Activated naive CD8-positive, alpha-beta T cell treated with anti-CD3 and anti-CD28 coated beads, Interleukin-2, amount 10 ng/mL, durations not matched to agents 7 days and 5 days (primary cell): Measurements from ENCODE around the gene FOXB2. TPM values are rescaled to one million over a fixed set of nuclear protein-coding genes. Genes with fewer than 3 reads are reported as not detected.
"Not testable (repeated sequence)": the region's sequence is repeated elsewhere in the genome, so short reads cannot be mapped to it uniquely, and the experiment has no call there.

Experiments
- ATAC-seq: fragments of 150-1000 bp; cut with Tn5 transposase; one replicate; pipeline ENCODE4 v1.10.0; 2021; ENCODE audit warnings: low read depth, moderate library complexity
- POLR2A ChIA-PET: fragments of 350-600 bp; sonication (Branson Sonifier 250); formaldehyde crosslinking; loops from one replicate; lab custom pipeline; 2021; ENCODE audit warnings: antibody characterized with exemption; lab: Charles Lee
- DNase-seq: peaks from one replicate; pipeline ENCODE4 v3.0.0; 2021
- H3K27ac Mint-ChIP-seq: one replicate; pipeline ENCODE4 v1.8.0; 2022; ENCODE audit warnings: mild to moderate bottlenecking, mixed read lengths
- H3K27me3 Mint-ChIP-seq: one replicate; pipeline ENCODE4 v1.8.0; 2022; ENCODE audit warnings: mild to moderate bottlenecking, moderate library complexity, mixed read lengths
- H3K36me3 Mint-ChIP-seq: one replicate; pipeline ENCODE4 v1.8.0; 2021; ENCODE audit warnings: mild to moderate bottlenecking, mixed read lengths
- H3K4me1 Mint-ChIP-seq: one replicate; pipeline ENCODE4 v1.8.0; 2021; ENCODE audit warnings: mixed read lengths
- H3K4me3 Mint-ChIP-seq: one replicate; pipeline ENCODE4 v1.8.0; 2022; ENCODE audit warnings: mild to moderate bottlenecking, moderate library complexity, mixed read lengths
- H3K9me3 Mint-ChIP-seq: one replicate; pipeline ENCODE4 v1.8.0; 2021; ENCODE audit warnings: mixed read lengths
- total RNA-seq, 2 experiments: library from RNA; stranded (reverse); gene quantifications; one replicate each; pipeline ENCODE4 v1.2.3, GENCODE V29; 2021

Gene FOXB2
- total RNA-seq, 2 experiments from 2014 or later, result not detected

DNA sequence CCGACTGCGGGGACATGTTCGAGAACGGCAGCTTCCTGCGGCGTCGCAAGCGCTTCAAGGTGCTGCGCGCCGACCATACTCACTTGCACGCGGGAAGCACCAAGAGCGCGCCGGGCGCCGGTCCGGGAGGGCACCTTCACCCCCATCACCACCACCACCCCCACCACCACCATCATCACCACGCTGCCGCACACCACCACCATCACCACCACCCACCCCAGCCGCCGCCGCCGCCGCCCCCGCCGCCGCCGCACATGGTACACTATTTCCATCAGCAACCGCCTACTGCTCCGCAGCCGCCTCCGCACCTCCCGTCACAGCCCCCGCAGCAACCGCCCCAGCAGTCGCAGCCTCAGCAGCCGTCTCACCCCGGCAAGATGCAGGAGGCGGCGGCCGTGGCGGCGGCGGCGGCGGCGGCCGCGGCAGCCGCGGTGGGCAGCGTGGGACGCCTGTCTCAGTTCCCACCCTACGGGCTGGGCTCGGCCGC, 514 bp downstream of the FOXB2 start:
- no peaks in the 10 kb centered on the region for H3K9me3 Mint-ChIP-seq
- peaks cover 81% of the 10 kb centered on the region for H3K27me3 Mint-ChIP-seq
- POLR2A ChIA-PET, result no interaction called here
- H3K4me1 Mint-ChIP-seq, result peaks cover 15% of the 10 kb centered on the region
- peak; percentile 34 for DNase-seq
- peak overlapping the region; percentile 78 for H3K27ac Mint-ChIP-seq
- ATAC-seq, result no peak
- H3K36me3 Mint-ChIP-seq, result peaks cover 7% of the 10 kb centered on the region
- peak overlapping the region; percentile 30 for H3K4me3 Mint-ChIP-seq

DNA sequence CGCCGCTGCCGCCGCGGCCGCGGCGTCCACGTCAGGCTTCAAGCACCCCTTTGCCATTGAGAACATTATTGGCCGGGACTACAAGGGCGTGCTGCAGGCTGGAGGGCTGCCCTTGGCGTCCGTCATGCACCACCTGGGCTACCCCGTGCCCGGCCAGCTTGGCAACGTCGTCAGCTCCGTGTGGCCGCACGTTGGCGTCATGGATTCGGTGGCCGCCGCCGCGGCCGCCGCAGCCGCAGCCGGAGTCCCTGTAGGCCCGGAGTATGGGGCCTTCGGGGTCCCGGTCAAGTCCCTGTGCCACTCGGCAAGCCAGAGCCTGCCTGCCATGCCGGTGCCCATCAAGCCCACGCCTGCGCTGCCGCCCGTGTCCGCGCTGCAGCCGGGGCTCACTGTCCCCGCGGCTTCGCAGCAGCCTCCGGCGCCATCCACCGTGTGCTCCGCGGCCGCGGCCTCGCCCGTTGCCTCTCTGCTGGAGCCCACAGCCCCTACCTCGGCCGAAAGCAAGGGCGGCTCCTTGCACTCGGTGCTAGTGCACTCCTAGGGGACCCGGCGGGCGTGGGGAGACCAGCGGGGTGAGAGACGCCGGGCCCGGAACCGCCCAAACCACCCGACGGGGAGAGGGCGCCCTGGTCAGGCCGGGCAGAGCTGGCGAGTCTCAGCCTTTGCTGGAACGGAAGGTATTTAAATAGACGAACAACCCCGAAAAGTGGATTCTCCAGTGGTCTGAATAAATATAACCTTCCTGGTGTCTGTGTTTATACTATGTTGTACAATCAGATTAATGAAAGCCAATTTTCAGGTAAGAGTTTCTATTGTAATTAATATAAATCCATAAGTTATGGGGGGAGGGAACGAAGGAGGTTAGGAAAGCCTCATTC, 1.2 kb downstream of the FOXB2 start:
- DNase-seq (peak; percentile 47), ATAC-seq (no peak)
- Mint-ChIP-seq H3K27me3 (peaks cover 78% of the 10 kb centered on the region), H3K4me3 (peak overlapping the region; percentile 22), H3K9me3 (no peaks in the 10 kb centered on the region), H3K27ac (peak overlapping the region; percentile 56), H3K36me3 (peaks cover 6% of the 10 kb centered on the region), H3K4me1 (peaks cover 13% of the 10 kb centered on the region)
- POLR2A ChIA-PET, result no interaction called here

DNA sequence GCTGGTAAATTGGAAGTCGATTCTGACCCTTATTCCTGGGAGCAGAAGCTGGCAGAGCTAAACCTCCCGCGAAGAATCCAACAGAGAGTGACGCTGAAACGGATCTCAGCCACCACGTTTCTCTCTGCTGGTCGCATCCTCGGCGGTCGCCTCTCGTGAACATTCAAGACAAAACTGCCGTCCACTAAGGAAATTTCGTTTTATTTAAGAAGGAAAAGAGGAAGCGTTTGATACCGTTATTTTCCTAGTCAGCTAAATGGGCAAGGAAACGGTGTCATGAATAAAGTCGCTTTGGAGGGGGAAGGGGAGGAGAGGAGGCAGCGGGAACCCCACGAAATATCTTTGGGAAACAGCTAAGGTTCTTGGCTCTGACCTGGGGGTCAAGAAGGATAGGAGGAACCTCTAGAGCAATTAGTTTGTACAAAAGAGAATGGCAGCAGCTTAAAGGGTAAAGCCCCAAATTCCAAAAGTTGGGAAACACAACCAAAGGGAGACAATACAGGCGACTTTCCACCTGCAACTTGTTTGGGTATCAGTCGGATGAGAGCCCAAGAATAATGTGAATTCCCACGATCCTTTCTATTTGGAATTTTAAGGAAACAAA, 1.9 kb downstream of the FOXB2 start:
- no peaks in the 10 kb centered on the region for H3K9me3 Mint-ChIP-seq
- H3K36me3 Mint-ChIP-seq, result peaks cover 6% of the 10 kb centered on the region
- H3K4me1 Mint-ChIP-seq, result peaks cover 13% of the 10 kb centered on the region
- no peak for ATAC-seq
- peaks cover 81% of the 10 kb centered on the region for H3K27me3 Mint-ChIP-seq
- DNase-seq, result no peak
- peak overlapping the region; percentile 22 for H3K4me3 Mint-ChIP-seq
- POLR2A ChIA-PET, result no interaction called here
- H3K27ac Mint-ChIP-seq, result peak overlapping the region; percentile 71

DNA sequence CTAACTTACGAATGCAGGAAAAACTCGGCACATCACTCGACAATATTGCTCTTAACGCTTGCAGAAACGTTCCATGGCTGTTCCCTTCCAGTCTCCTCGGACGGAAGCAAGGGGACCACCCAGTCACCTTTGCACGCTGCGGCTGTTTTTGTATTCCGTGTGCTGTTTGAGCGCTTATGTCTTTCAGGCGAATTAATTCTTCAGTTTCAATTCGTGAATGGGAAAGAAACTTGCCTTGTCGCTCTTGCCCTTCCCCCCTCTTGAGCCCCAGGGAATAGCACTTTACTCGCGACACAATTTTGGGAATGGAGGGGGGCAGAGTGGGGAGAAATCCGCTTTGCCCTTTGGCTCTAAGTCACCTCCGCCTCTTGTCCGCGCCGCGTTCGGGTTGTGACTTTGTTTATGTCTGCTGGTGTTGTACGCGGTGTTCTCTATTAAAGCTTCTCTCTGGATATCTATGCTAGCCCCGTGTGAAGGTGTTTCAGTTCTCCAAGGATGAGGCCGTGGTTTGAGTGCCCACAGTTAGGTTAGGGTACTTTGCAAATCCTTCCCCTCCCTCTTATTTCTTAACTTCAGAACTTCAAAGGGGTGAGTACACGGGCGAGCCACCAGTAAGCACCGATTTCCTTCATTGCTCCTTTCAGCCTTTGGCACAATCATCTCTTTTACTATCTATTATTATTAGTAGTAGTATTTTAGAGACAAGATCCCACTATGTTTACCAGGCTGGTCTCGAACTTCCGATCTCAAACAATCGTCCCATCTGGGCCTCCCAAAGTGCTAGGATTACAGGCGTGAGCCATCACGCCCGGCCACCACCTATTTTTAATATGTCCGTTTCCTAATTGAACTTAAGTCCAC, 2.7 kb downstream of the FOXB2 start:
- H3K4me3 Mint-ChIP-seq, result peak overlapping the region; percentile 25

DNA sequence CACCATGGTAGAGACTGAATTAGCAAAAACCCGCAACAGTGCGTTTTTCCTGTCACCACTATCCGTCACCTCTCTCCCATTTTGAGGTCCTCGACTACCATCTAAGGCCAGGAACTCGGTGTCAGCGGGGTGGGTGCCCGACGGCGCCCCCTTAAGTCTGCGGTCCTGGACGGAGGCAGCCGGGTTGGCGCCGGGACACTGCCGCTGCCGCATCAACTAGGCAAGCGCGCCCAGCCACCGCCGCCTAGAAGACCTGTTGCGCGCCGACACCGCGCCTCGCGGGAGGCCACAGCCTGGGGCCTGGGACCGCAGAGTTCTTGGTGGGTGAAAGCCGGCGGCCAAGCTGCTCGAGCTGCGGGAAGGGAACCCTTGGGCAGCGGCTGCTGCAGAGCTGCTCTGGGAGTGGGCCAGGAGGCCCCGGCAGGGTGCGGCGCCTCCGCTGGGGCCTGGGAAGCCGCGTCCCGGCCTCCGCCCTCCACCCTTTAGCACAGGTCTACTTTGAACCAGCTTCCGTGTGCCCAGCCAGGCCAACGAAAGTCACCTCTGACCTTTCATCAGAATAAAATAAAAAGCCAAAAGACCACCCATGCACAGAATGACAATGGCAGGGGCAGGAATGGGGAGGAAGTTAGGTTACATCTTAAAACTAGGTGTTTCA, 3.5 kb downstream of the FOXB2 start:
- peaks cover 66% of the 10 kb centered on the region for H3K27me3 Mint-ChIP-seq
- no peak overlapping the region for H3K4me3 Mint-ChIP-seq
- ATAC-seq (no peak), DNase-seq (peak; percentile 36)
- peaks cover 6% of the 10 kb centered on the region for H3K36me3 Mint-ChIP-seq
- H3K4me1 Mint-ChIP-seq, result peaks cover 13% of the 10 kb centered on the region
- no peaks in the 10 kb centered on the region for H3K9me3 Mint-ChIP-seq
- POLR2A ChIA-PET, result no interaction called here
- H3K27ac Mint-ChIP-seq, result peak overlapping the region; percentile 48

More for the DNA sequence above, 2.7 kb downstream of the FOXB2 start:
- ATAC-seq (no peak), DNase-seq (no peak)
- Mint-ChIP-seq H3K27ac (peak overlapping the region; percentile 68), H3K9me3 (no peaks in the 10 kb centered on the region), H3K27me3 (peaks cover 74% of the 10 kb centered on the region), H3K4me1 (peaks cover 13% of the 10 kb centered on the region), H3K36me3 (peaks cover 6% of the 10 kb centered on the region)
- POLR2A ChIA-PET, result no interaction called here

DNA sequence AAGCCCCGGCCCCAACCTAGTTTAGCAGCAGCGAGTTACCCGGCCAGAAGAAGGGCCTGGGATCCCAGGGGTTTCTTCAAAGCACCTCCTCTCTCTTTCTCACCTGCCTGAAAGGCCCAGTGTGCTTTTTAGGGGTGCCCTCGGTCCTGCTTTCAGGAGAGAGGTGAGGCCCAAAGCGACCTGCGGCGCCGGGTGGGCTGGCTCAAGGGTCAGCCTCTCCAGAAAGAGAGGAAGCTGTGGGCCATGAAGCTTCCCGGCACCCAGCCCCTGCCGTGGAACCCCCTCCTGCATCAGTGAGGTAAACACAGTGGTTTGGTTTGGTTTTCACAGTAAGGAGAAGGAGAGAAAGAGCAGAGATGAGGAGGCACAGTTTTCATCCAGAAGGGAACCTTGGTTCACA, 4.3 kb downstream of the FOXB2 start:
- H3K9me3 Mint-ChIP-seq, result no peaks in the 10 kb centered on the region
- ATAC-seq, result no peak

DNA sequence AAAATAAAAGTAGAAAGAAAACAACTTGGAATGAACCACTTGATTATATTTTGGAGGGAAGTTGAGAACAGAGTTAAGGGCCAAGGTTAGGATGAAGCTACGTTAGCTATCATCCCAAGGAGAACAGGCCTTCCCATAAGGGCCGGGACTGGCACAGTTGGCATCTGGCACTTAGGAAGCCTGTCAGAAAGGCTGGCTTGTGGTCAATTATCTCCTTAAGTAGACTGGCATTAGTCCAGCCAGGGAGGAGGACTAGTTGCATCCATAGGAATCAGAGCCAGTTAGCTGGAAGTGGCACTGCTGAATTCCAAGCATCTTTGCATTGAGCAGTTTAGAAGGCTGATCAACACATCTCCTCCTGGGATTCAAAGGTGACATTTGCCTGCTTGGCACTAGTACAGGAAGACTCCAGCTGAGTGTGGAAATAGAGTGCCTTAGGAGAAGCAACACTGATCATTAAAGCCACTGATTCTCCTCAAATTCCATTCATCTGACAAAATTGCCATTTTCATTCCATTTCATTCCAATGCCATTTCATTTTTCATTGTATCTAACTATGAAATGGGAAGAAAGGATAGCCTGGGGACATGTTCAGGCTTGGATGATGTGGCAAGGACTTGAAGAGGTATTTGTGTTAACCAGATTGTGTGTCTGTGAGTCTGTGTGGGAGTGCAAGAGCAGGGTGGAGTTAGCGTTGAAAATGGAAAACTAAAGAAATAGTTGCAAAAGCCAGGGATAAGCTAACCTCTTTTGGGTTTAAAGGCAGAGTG, 5.5 kb downstream of the FOXB2 start:
- no peaks in the 10 kb centered on the region for H3K9me3 Mint-ChIP-seq
- no peak for ATAC-seq

More for the DNA sequence above, 4.3 kb downstream of the FOXB2 start:
- no peak overlapping the region for H3K27ac Mint-ChIP-seq
- peaks cover 6% of the 10 kb centered on the region for H3K36me3 Mint-ChIP-seq
- no peak overlapping the region for H3K4me3 Mint-ChIP-seq
- DNase-seq, result no peak
- H3K4me1 Mint-ChIP-seq, result peaks cover 10% of the 10 kb centered on the region
- POLR2A ChIA-PET, result no interaction called here
- H3K27me3 Mint-ChIP-seq, result peaks cover 60% of the 10 kb centered on the region

DNA sequence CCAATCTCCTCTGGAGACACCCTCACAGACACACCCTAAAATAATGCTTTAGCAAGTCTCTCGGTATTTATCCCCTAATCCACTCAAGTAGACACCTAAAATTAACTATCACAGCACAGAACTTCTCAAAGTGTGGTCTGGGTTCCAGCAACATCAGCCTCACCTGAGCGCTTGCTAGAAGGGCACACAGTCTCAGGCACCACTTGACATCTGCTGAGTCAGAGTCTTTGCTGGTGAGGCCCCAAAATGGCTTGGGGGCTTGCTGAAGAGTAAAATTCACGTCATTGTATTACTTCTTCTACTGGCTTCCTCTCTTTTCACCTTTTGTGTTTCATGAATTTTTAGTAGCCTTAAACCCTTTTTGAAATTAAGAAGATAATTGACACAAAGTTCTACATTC, 9.0 kb downstream of the FOXB2 start:
- Mint-ChIP-seq H3K4me1 (no peaks in the 10 kb centered on the region), H3K27me3 (peaks cover 32% of the 10 kb centered on the region), H3K9me3 (no peaks in the 10 kb centered on the region), H3K27ac (no peak overlapping the region), H3K36me3 (no peaks in the 10 kb centered on the region), H3K4me3 (no peak overlapping the region)
- ATAC-seq (no peak), DNase-seq (no peak)
- POLR2A ChIA-PET, result no interaction called here

More for the DNA sequence above, 5.5 kb downstream of the FOXB2 start:
- DNase-seq, result no peak
- Mint-ChIP-seq H3K4me3 (no peak overlapping the region), H3K27me3 (peaks cover 55% of the 10 kb centered on the region), H3K4me1 (peaks cover 10% of the 10 kb centered on the region), H3K27ac (no peak overlapping the region), H3K36me3 (peaks cover 3% of the 10 kb centered on the region)
- POLR2A ChIA-PET, result no interaction called here

DNA sequence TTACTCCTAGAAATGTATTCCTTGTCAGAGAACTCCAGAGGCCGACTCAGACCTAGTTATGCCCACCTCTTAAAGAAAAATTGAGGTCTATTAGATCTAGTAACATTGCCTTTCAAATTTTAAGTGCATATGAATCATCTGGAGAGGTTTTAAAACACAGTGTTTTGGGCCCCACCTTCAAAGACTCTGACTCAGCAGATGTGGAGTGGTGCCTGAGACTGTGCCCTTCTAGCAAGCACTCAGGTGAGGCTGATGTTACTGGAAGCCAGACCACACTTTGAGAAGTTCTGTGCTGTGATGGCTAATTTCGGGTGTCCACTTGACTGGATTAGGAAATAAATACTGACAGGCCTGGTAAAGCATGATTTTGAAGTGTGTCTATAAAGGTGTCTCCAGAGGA, 10.6 kb downstream of the FOXB2 start:
- DNase-seq, result no peak
- Mint-ChIP-seq H3K9me3 (no peaks in the 10 kb centered on the region), H3K4me1 (no peaks in the 10 kb centered on the region), H3K36me3 (no peaks in the 10 kb centered on the region), H3K27me3 (peaks cover 18% of the 10 kb centered on the region), H3K4me3 (no peak overlapping the region), H3K27ac (no peak overlapping the region)
- ATAC-seq, result no peak
- POLR2A ChIA-PET, result no interaction called here

DNA sequence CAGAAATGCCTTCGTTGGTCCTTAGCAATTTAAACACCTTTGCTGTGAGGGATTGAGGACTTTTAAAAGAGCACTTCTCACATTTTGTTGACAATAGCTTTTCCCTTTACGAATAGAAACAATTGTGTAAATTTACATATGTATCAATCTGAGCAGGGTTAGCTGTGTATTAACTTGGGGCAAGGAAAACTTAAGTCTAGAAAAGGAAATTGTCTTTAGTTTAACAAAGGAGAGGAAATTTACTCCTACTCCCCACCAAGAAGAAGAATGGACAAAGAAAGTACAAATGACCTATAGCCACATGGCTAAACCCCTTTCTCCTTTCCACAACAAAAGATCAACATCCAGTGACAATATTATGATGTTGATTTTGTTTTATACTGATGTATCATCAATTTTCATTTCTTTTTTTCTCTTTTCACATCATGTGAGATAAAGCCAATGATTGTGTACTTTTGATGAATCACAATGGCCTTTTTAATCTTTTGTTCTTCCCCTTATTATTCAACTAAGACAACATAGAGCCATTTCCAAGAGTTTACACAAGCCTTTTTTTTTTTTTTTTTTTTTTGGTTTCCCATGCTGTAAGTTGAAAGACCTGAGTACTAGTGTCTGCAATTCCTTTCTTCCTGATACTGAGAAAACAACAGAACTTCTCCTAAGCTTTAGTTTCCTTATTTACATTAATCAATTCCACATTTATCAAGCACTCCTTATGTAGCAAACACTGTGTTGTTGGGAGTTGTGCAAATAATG, 19.0 kb downstream of the FOXB2 start:
- H3K4me1 Mint-ChIP-seq, result no peaks in the 10 kb centered on the region
- no peaks in the 10 kb centered on the region for H3K9me3 Mint-ChIP-seq
- ATAC-seq (no peak), DNase-seq (no peak)
- H3K4me3 Mint-ChIP-seq, result no peak overlapping the region
- H3K27me3 Mint-ChIP-seq, result peaks cover 5% of the 10 kb centered on the region
- POLR2A ChIA-PET, result no interaction called here
- H3K27ac Mint-ChIP-seq, result no peak overlapping the region
- H3K36me3 Mint-ChIP-seq, result no peaks in the 10 kb centered on the region

DNA sequence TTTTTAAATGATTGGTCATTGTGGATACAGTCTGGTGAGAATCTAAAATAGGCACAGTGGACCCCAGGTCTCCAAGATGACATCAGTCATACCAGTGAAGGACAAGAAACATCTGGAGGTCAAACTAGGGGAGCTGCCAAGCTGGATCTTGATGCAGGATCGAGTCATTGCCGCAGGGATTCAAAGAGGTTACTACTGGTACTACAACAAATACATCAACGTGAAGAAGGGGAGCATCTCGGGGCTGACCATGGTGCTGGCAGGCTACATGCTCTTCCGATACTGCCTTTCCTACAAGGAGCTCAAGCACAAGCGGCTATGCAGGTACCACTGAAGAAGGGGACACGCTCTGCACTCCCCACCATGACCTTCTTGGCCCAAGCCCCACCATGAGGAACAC, 20.9 kb downstream of the FOXB2 start:
- Mint-ChIP-seq H3K9me3 (no peaks in the 10 kb centered on the region), H3K27me3 (peaks cover 5% of the 10 kb centered on the region), H3K4me1 (no peaks in the 10 kb centered on the region), H3K36me3 (no peaks in the 10 kb centered on the region), H3K27ac (no peak overlapping the region), H3K4me3 (no peak overlapping the region)
- POLR2A ChIA-PET, result no interaction called here
- DNase-seq (no peak), ATAC-seq (no peak)

DNA sequence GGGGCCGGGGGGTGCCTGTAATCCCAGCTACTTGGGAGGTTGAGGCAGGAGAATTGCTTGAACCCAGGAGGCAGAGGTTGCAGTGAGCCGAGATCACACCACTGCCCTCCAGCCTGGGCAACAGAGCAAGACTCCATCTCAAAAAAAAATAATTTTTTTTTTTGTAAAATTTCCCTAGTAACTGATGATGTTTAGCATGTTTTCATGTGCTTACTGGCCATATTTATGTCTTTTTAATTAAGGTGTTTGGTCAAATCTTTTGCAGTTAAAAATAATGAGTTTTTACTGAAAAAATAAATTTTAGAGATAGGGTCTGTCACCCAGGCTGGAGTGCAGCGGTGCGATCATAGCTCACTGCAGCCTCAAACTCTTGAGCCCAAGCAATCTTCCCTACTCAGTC, 24.3 kb downstream of the FOXB2 start:
- H3K4me1 Mint-ChIP-seq, H3K36me3 Mint-ChIP-seq, H3K27me3 Mint-ChIP-seq, DNase-seq, H3K27ac Mint-ChIP-seq, H3K4me3 Mint-ChIP-seq, H3K9me3 Mint-ChIP-seq, ATAC-seq, POLR2A ChIA-PET: not testable (repeated sequence)
